B cell (primary cell): Measurements from ENCODE around the gene AGGF1.

Experiments used
- EZH2 ChIP-seq: IDR thresholded peaks from 2 replicates; pipeline ENCODE4 v1.6.1; 2012; ENCODE audit warnings: borderline replicate concordance, low read depth, mild to moderate bottlenecking, moderate library complexity, low read length; ENCODE audit not compliant: insufficient read depth, poor library complexity, severe bottlenecking
- TF ChIP-seq, protein P1 (sequence below): fragments of 200-600 bp; IDR thresholded peaks from one replicate; pipeline ENCODE4 v1.8.0; 2022; ENCODE audit warnings: antibody characterized with exemption, mild to moderate bottlenecking

DNA sequence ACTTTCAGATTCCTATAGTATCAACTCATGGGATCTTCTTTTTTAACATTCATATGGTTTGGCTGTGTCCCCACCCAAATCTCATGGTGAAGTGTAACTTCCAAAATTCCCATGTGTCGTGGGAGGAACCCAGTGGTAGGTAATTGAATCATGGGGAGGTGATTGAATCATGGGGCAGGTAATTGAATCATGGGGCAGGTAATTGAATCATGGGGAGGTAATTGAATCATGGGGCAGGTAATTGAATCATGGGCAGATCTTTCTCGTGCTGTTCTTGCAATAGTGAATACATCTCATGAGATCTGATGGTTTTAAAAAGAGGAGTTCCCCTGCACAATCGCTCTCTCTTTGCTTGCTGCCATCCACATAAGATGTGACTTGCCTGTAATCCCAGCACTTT lies 21.8 kb upstream of the AGGF1 start:
- TF ChIP-seq, protein P1, sequence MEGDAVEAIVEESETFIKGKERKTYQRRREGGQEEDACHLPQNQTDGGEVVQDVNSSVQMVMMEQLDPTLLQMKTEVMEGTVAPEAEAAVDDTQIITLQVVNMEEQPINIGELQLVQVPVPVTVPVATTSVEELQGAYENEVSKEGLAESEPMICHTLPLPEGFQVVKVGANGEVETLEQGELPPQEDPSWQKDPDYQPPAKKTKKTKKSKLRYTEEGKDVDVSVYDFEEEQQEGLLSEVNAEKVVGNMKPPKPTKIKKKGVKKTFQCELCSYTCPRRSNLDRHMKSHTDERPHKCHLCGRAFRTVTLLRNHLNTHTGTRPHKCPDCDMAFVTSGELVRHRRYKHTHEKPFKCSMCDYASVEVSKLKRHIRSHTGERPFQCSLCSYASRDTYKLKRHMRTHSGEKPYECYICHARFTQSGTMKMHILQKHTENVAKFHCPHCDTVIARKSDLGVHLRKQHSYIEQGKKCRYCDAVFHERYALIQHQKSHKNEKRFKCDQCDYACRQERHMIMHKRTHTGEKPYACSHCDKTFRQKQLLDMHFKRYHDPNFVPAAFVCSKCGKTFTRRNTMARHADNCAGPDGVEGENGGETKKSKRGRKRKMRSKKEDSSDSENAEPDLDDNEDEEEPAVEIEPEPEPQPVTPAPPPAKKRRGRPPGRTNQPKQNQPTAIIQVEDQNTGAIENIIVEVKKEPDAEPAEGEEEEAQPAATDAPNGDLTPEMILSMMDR: no peak
- TF ChIP-seq EZH2: no peak
